Measurements from ENCODE around the gene MYLK.

DNA sequence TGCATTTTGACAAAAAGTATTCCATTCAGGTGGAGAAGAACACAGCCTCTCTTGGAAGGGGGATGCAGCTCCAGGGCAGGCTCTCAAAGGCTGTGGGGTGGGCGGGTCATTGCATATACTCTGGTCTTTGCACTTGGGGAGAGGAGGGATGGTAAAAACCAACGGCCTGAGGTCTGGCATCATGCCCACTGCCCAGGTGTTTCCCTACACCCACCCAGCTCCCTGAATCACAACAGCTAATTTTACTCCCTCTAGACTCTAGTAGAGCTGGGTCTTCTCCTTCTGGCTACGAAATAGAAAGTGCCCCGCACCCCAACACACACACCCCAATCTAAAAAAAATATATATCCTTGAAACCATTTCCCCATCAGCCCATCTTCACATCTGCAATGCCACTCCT, 1.0 kb downstream of the MYLK start:
- TF ChIP-seq, protein P1, sequence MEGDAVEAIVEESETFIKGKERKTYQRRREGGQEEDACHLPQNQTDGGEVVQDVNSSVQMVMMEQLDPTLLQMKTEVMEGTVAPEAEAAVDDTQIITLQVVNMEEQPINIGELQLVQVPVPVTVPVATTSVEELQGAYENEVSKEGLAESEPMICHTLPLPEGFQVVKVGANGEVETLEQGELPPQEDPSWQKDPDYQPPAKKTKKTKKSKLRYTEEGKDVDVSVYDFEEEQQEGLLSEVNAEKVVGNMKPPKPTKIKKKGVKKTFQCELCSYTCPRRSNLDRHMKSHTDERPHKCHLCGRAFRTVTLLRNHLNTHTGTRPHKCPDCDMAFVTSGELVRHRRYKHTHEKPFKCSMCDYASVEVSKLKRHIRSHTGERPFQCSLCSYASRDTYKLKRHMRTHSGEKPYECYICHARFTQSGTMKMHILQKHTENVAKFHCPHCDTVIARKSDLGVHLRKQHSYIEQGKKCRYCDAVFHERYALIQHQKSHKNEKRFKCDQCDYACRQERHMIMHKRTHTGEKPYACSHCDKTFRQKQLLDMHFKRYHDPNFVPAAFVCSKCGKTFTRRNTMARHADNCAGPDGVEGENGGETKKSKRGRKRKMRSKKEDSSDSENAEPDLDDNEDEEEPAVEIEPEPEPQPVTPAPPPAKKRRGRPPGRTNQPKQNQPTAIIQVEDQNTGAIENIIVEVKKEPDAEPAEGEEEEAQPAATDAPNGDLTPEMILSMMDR (optimal IDR thresholded peaks at IDR 0.05 in 1 of 3, IDR thresholded peaks at IDR 0.05 in 1 of 3, conservative IDR thresholded peaks at IDR 0.05 in 1 of 3; ENCODE audit: extremely low read depth in 1 of 3, insufficient read depth in 2 of 3, low read length in 3 of 3): no peak
- no peak for TF ChIP-seq EZH2 (IDR thresholded peaks at IDR 0.05; ENCODE audit: low read length)

Data from keratinocyte (primary cell).